ENCODE measurements around the gene POU6F2.
"Not testable (repeated sequence)": the region's sequence is repeated elsewhere in the genome, so short reads cannot be mapped to it uniquely, and the experiment has no call there.

DNA sequence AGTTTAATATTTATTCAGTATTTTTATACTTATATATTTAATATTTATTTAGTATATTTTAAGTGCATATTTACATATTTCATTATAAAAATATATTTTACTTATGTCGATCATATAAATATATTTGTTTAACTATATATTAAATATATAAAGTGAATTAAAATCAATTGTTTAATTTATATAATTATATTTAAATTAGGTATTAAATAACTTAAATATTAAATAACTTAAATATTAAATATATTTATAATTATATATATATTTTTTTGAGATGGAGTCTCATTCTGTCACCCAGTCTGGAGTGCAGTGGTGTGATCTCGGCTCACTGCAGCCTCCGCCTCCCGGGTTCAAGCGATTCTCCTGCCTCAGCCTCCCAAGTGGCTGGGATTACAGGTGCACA is 399.2 kb downstream of the POU6F2 start:
- TF ChIP-seq, protein P1, sequence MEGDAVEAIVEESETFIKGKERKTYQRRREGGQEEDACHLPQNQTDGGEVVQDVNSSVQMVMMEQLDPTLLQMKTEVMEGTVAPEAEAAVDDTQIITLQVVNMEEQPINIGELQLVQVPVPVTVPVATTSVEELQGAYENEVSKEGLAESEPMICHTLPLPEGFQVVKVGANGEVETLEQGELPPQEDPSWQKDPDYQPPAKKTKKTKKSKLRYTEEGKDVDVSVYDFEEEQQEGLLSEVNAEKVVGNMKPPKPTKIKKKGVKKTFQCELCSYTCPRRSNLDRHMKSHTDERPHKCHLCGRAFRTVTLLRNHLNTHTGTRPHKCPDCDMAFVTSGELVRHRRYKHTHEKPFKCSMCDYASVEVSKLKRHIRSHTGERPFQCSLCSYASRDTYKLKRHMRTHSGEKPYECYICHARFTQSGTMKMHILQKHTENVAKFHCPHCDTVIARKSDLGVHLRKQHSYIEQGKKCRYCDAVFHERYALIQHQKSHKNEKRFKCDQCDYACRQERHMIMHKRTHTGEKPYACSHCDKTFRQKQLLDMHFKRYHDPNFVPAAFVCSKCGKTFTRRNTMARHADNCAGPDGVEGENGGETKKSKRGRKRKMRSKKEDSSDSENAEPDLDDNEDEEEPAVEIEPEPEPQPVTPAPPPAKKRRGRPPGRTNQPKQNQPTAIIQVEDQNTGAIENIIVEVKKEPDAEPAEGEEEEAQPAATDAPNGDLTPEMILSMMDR (IDR thresholded peaks at IDR 0.05): not testable (repeated sequence)
- TF ChIP-seq POLR2A (IDR thresholded peaks at IDR 0.05); POLR2AphosphoS5 (IDR thresholded peaks at IDR 0.05); EP300 (IDR thresholded peaks at IDR 0.05; ENCODE audit: low read depth): not testable (repeated sequence)

Data from transverse colon (tissue), 4 donors.